Subcutaneous adipose tissue (tissue), 4 donors: ENCODE measurements around the gene FAM110D. TPM values are rescaled to one million over a fixed set of nuclear protein-coding genes. Genes with fewer than 3 reads are reported as not detected.

Experiments used
- CTCF ChIP-seq: fragments of 450-650 bp; IDR thresholded peaks from one replicate; pipeline ENCODE4 v1.5.1; 2016; ENCODE audit warnings: low read depth, mild to moderate bottlenecking, control low read depth, antibody characterized with exemption, moderate library complexity
- total RNA-seq, 4 donors: library from RNA; depleted of rRNA; stranded (reverse); fragments of >200 nt; gene quantifications; one replicate each; pipeline ENCODE4 v1.1.0, GENCODE V29; 2016

Gene FAM110D
- total RNA-seq, 4 donors from 2014 or later: 0.98 to 11.0 (median 5.5) TPM

- no peak for TF ChIP-seq CTCF
These were observed 38.9 kb downstream of the FAM110D start for GRCh38 chr1:26197813-26198212.

- no peak for TF ChIP-seq CTCF
These were observed 41.5 kb downstream of the FAM110D start for GRCh38 chr1:26200413-26200812.

- TF ChIP-seq CTCF: no peak
These were observed 44.9 kb downstream of the FAM110D start for GRCh38 chr1:26203642-26204318.

- no peak for TF ChIP-seq CTCF
These were observed 51.4 kb downstream of the FAM110D start for GRCh38 chr1:26210147-26210870.

GRCh38 chr1:26212726-26213125, 53.8 kb downstream of the FAM110D start:
- TF ChIP-seq CTCF: no peak

- TF ChIP-seq CTCF: no peak
These were observed 54.5 kb downstream of the FAM110D start for GRCh38 chr1:26213335-26213905.

Other genes with a start within 250 kb of the FAM110D start
- gene PAFAH2, start 161.0 kb upstream of the FAM110D start, total RNA-seq: 10 to 100 TPM in 1 of 4 donors, 1 to 10 TPM in 3; 6.7 to 12.6 (median 9.1) TPM
- not detected for gene EXTL1, start 137.3 kb upstream of the FAM110D start, total RNA-seq
- under 1 TPM in 1 of 4 donors, not detected in 3; 0.22 TPM for gene SLC30A2, start 113.0 kb upstream of the FAM110D start, total RNA-seq
- gene TRIM63, start 91.4 kb upstream of the FAM110D start, total RNA-seq: 1 to 10 TPM in 3 of 4 donors, under 1 TPM in 1; 0.51 to 1.6 (median 1.2) TPM
- gene PDIK1L, start 47.3 kb upstream of the FAM110D start, total RNA-seq: 1 to 10 TPM; 5.8 to 9.3 (median 8.3) TPM
- not detected for gene C1orf232, start 9.9 kb downstream of the FAM110D start, total RNA-seq
- gene ZNF593, start 10.8 kb downstream of the FAM110D start, total RNA-seq: 10 to 100 TPM; 17.7 to 32.0 (median 26.9) TPM
- gene ZNF593OS, start 12.8 kb downstream of the FAM110D start, total RNA-seq: not detected
- 1 to 10 TPM in 1 of 4 donors, not detected in 3; 2.1 TPM for gene CNKSR1, start 18.4 kb downstream of the FAM110D start, total RNA-seq
- gene CATSPER4, start 31.5 kb downstream of the FAM110D start, total RNA-seq: not detected
- 1 to 10 TPM; 3.7 to 5.4 (median 4.4) TPM for gene CEP85, start 75.1 kb downstream of the FAM110D start, total RNA-seq
- gene SH3BGRL3, start 121.0 kb downstream of the FAM110D start, total RNA-seq: 100 to 1,000 TPM in 2 of 4 donors, 10 to 100 TPM in 2; 59.0 to 137 (median 88.3) TPM
- 10 to 100 TPM; 10.4 to 29.9 (median 16.7) TPM for gene UBXN11, start 147.6 kb downstream of the FAM110D start, total RNA-seq
- 100 to 1,000 TPM in 1 of 4 donors, 10 to 100 TPM in 2, 1 to 10 TPM in 1; 4.7 to 719 (median 19.2) TPM for gene CD52, start 158.9 kb downstream of the FAM110D start, total RNA-seq
- gene CRYBG2, start 195.1 kb downstream of the FAM110D start, total RNA-seq: not detected
- gene ZNF683, start 213.7 kb downstream of the FAM110D start, total RNA-seq: not detected